Dedifferentiated amniotic fluid mesenchymal stem cell (primary cell): ENCODE measurements around the gene NIT1.

ENCODE experiments used
- DNase-seq: peaks from one replicate; pipeline ENCODE4 v3.0.0-alpha.2; 2016; ENCODE audit errors: extremely low spot score

NIT1 gene

GRCh38 chr1:161157867-161158266 is 40.0 kb downstream of the NIT1 start:
- DNase-seq, result no peak

- no peak for DNase-seq
Observed at GRCh38 chr1:161158316-161159010, 40.6 kb downstream of the NIT1 start.

GRCh38 chr1:161159087-161159912 is 41.4 kb downstream of the NIT1 start, which contains the start of gene USP21:
Gene USP21, plus strand, starts transcription at chr1:161159500. Its CDS starts 1,141 bp downstream, at chr1:161160641.
- peak; percentile 88 for DNase-seq

DNA sequence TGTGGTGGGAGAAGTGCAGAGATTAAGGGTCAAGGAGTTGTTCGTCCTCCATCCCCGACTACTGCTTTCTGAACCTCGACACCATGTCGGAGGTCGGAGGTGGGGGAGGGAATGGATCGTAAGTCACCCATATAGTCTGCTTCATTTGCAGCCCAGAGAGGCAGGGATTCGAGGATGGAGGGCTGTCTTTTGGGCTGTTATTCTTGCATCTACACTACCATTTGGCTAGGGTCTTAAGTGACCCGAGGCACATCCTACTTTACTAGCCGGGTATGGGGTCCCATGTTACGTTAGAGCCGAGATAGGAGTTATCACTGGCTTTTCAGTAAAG is 42.0 kb downstream of the NIT1 start:
- DNase-seq, result no peak

DNA sequence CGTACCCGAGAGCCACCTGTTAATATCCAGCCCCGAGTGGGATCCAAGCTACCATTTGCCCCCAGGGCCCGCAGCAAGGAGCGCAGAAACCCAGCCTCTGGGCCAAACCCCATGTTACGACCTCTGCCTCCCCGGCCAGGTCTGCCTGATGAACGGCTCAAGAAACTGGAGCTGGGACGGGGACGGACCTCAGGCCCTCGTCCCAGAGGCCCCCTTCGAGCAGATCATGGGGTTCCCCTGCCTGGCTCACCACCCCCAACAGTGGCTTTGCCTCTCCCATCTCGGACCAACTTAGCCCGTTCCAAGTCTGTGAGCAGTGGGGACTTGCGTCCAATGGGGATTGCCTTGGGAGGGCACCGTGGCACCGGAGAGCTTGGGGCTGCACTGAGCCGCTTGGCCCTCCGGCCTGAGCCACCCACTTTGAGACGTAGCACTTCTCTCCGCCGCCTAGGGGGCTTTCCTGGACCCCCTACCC is 42.8 kb downstream of the NIT1 start:
- no peak for DNase-seq

DNA sequence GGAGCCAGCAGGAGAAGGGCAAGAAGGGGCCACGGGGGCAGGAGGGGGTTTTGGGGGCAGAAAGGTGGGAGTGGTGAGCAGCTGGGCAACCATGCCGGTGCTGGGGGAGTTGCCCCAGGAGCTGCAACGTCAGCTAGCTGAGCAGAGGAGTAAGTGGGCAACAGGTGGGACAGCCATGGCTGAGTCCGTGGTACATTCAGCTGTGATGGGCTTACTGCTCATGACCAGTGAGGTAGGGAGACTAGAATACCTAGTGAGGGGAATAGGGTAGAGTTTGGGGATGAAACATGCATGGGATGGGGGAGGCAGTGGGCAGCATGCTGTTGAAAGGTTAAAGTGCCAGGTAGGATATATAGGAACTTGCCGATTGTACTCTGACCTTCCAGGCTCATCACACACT is 43.7 kb downstream of the NIT1 start:
- no peak for DNase-seq

- no peak for DNase-seq
Observed at GRCh38 chr1:161162052-161162451, 44.1 kb downstream of the NIT1 start.

- DNase-seq, result no peak
Observed at GRCh38 chr1:161162806-161163205, 44.9 kb downstream of the NIT1 start.

GRCh38 chr1:161163793-161164192 is 45.9 kb downstream of the NIT1 start:
- no peak for DNase-seq

DNA sequence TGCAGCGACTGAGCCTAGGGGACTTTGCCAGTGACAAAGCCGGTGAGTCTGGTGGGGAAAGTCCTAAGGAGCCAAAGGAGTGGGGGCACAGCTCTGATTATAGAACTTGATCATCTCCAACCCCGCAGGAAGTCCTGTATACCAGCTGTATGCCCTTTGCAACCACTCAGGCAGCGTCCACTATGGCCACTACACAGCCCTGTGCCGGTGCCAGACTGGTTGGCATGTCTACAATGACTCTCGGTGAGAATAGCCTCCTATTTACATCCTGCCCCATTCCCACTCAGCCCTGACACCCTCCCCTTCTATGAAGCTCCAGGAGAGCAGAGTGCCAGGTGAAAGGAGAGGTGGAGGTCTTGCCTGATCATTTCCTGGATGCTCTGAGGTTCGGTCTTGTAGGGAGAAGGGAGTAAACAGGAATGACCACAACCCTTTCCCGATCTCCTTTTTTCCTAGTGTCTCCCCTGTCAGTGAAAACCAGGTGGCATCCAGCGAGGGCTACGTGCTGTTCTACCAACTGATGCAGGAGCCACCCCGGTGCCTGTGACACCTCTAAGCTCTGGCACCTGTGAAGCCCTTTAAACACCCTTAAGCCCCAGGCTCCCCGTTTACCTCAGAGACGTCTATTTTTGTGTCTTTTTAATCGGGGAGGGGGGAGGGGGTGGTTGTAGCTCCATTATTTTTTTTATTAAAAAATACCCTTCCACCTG is 47.2 kb downstream of the NIT1 start:
- no peak for DNase-seq

GRCh38 chr1:161165742-161166668 is 48.1 kb downstream of the NIT1 start, which contains the start of gene PPOX:
Gene PPOX, plus strand, starts transcription at chr1:161166426. Its CDS starts 422 bp downstream, at chr1:161166848.
- DNase-seq, result peak; percentile 99

DNA sequence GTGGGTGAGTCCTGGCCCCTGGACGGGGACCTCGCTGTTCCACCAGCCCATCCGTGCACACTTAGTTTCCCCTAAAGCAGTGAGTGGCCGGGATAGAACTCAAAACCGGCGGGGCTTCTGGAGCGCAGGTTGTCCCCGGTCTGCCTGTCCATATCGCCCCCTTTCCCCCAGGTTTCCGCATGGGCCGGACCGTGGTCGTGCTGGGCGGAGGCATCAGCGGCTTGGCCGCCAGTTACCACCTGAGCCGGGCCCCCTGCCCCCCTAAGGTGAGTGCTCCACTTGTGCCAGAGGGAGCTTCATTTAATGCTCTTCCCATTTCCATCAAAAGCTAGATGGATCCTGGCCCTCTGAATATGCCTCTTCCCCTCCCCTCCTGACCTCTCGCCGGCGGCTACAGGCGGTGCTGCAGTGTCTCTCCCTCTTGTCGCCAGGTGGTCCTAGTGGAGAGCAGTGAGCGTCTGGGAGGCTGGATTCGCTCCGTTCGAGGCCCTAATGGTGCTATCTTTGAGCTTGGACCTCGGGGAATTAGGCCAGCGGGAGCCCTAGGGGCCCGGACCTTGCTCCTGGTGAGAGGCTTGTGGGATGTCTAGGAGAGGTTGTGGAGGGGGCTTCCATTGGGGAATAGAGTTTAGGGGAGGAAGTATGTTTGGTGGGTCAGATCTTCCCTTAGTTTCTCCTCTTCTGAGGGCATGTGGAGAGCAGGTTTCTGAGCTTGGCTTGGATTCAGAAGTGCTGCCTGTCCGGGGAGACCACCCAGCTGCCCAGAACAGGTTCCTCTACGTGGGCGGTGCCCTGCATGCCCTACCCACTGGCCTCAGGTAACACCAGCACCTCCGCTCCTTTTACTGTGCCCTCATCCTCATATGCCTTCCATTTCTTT is 49.0 kb downstream of the NIT1 start:
- DNase-seq, result no peak

GRCh38 chr1:161168906-161169305 is 51.0 kb downstream of the NIT1 start:
- DNase-seq, result no peak
